Bronchus fibroblast of lung (primary cell): ENCODE data around the gene THAP4. TPM values are rescaled to one million over a fixed set of nuclear protein-coding genes. Genes with fewer than 3 reads are reported as not detected.

ENCODE experiments used
- total RNA-seq: library from RNA; depleted of rRNA; stranded (reverse); fragments of >200 nt; gene quantifications from 2 replicates; pipeline ENCODE4 v1.2.3, GENCODE V29; 2015

The THAP4 gene
- total RNA-seq = 49.8 and 62.0 TPM in 2 replicates

DNA sequence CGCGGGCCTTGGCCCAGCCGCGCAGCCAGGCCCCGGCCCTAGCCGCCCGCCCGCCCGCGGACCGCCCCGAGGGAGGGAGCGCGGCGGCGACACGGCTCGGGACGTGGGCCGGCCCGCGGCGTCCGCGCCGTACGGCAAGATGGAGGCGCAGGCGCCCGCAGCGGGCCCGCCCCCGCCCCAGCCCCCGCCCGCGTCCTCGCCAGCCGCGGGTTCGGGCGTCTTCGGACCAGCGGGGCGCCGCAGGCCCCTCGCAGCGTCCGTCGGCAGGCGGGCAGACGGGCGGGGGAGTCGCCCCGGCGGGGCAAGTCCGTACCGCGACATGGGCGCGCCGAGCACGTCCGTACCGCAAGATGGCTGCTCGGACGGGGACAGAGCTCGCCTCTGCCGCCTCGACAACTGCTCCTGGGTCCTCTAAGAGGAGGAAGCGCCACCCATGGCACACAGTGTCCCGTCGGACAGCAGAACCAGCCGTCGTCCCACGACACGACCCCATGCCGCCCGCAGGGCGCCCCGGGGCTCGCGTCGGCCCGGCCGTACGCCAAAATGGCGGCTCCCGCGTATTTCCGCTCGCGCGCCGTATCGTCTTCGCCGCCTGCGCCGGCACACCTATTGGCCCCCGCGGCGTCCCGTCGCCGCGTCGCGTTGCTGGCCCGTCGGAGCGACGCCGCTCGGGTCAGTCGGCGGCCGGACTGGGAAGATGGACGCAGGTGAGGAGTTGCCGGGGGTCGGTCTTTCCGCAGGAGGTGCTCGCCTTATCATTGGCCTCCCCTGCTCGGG is at the start of gene THAP4, which contains the start of gene ATG4B:
THAP4 (minus strand) TSS at position 141 of the 777 bp plus-strand sequence. CDS start 141 bp downstream, outside the sequence.
ATG4B (plus strand) TSS at position 676 of the 777 bp plus-strand sequence; CDS start at position 698, 22 bp downstream.

GRCh38 chr2:241558532-241559322 is 78.2 kb downstream of the THAP4 start, which contains the start of gene BOK:
TSS of gene BOK (plus strand) at chr2:241558745. CDS start at chr2:241559484, 739 bp downstream.

Other genes with a start within 250 kb of the THAP4 start
- gene STK25, start 128.6 kb downstream of the THAP4 start, total RNA-seq = 180 and 198 TPM in 2 replicates
- 29.7 and 36.5 TPM in 2 replicates for gene BOK, start 78.4 kb downstream of the THAP4 start, total RNA-seq
- 64.5 and 66.7 TPM in 2 replicates for gene ATG4B, start 535 bp upstream of the THAP4 start, total RNA-seq
- 139 and 142 TPM in 2 replicates for gene DTYMK, start 49.7 kb upstream of the THAP4 start, total RNA-seq
- 20.2 and 22.0 TPM in 2 replicates for gene ING5, start 64.9 kb upstream of the THAP4 start, total RNA-seq
- 10.3 and 11.0 TPM in 2 replicates for gene D2HGDH, start 97.5 kb upstream of the THAP4 start, total RNA-seq
- gene GAL3ST2, start 139.7 kb upstream of the THAP4 start, total RNA-seq = not detected in 2 replicates
- not detected in 2 replicates for gene NEU4, start 172.0 kb upstream of the THAP4 start, total RNA-seq
- gene PDCD1, start 221.7 kb upstream of the THAP4 start, total RNA-seq = not detected in 2 replicates
- not detected in 2 replicates for gene RTP5, start 232.6 kb upstream of the THAP4 start, total RNA-seq